GM12874 (cell line): Measurements from ENCODE around the gene TEX44.

Experiments
- CTCF ChIP-seq: IDR thresholded peaks from 2 replicates; pipeline ENCODE4 v1.5.1; 2011; ENCODE audit warnings: low read depth, mild to moderate bottlenecking, control low read depth, low read length, moderate library complexity; ENCODE audit not compliant: insufficient read depth

Gene TEX44

DNA sequence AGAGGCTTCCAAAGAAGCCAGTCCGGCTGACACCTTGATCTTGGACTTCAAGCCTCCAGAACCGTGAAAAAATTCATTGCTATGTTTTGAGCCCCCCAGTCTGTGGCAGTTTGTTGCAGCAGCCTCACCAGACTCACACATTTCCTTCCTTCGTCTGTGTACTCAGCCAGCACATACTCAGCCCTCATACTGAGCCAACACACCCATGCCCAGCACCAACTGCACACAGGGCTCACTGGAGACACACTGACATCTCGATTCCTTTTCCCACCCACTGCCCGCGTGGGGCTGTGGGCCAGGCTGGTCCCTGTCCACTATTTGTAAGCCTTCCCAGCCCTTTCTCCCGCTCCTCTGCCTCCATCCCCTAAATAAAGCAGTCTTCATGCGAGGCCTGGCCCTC is 38.3 kb upstream of the TEX44 start:
- no peak for TF ChIP-seq CTCF

- no peak for TF ChIP-seq CTCF
Measured at GRCh38 chr2:231554748-231555545, 37.7 kb upstream of the TEX44 start.

DNA sequence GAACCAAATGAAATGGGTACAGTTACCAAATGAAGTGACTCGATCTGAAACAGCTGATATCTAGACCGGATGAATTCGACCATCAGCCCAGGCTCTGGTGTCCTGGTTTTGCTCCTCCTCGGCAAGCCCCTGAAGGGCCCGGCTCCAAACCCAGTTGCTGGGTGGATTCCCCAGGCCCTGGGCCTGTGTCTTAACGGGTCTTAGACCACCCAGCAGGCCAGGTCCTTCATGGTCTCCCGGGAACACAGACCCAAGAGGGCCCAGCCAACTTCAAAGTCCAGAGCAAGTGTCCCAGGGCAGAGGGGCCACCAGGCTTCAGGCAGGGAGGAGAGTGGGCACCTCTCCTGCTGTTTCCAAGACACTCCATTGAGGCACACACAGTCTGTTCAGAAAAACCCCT is 35.7 kb upstream of the TEX44 start:
- no peak for TF ChIP-seq CTCF

GRCh38 chr2:231557571-231558217 is 35.0 kb upstream of the TEX44 start:
- peak; percentile 69 for TF ChIP-seq CTCF

GRCh38 chr2:231563378-231563961 is 29.2 kb upstream of the TEX44 start:
- TF ChIP-seq CTCF = peak; percentile 74

GRCh38 chr2:231565887-231566594 is 26.6 kb upstream of the TEX44 start:
- no peak for TF ChIP-seq CTCF

GRCh38 chr2:231567159-231567558 is 25.5 kb upstream of the TEX44 start:
- TF ChIP-seq CTCF = no peak
